KMS-11 (cell line): ENCODE results near the gene COL15A1.

Experiments
- H2AFZ ChIP-seq: fragments of 200-600 bp; sonication (generic); 2 replicates; pipeline ENCODE4 v1.6.1; 2016; ENCODE audit warnings: antibody characterized with exemption, mixed run types, low read depth
- H3K27ac ChIP-seq: fragments of 200-600 bp; sonication (generic); 2 replicates; pipeline ENCODE4 v1.6.1; 2016; ENCODE audit warnings: mild to moderate bottlenecking, mixed run types
- H3K27me3 ChIP-seq: fragments of 200-600 bp; sonication (generic); 2 replicates; pipeline ENCODE4 v1.6.1; 2017; ENCODE audit warnings: mild to moderate bottlenecking, low read depth, mixed run types, moderate library complexity; ENCODE audit not compliant: insufficient read depth
- H3K36me3 ChIP-seq: fragments of 200-600 bp; sonication (generic); 2 replicates; pipeline ENCODE4 v1.6.1; 2017; ENCODE audit warnings: mild to moderate bottlenecking, mixed run types; ENCODE audit not compliant: insufficient read depth
- H3K4me1 ChIP-seq: fragments of 200-600 bp; sonication (generic); 2 replicates; pipeline ENCODE4 v1.6.1; 2016; ENCODE audit warnings: mild to moderate bottlenecking, low read depth, mixed run types; ENCODE audit not compliant: poor library complexity, severe bottlenecking
- H3K4me2 ChIP-seq: fragments of 200-600 bp; sonication (generic); 2 replicates; pipeline ENCODE4 v1.7.0; 2016; ENCODE audit warnings: mild to moderate bottlenecking, mixed run types
- H3K4me3 ChIP-seq: fragments of 200-600 bp; sonication (generic); IDR thresholded peaks from 2 replicates; pipeline ENCODE4 v1.6.1; 2017; ENCODE audit warnings: low read depth, low read length, mixed read lengths; ENCODE audit not compliant: insufficient read depth
- H3K79me2 ChIP-seq: fragments of 200-600 bp; sonication (generic); 2 replicates; pipeline ENCODE4 v1.6.1; 2016; ENCODE audit warnings: low read depth, mixed run types; ENCODE audit not compliant: insufficient read depth
- H3K9ac ChIP-seq: fragments of 200-600 bp; sonication (generic); 2 replicates; pipeline ENCODE4 v1.6.1; 2016; ENCODE audit warnings: mild to moderate bottlenecking, mixed run types
- H4K20me1 ChIP-seq: fragments of 200-600 bp; sonication (generic); 2 replicates; pipeline ENCODE4 v1.6.1; 2016; ENCODE audit warnings: mild to moderate bottlenecking, mixed run types; ENCODE audit not compliant: insufficient read depth
- CTCF ChIP-seq: fragments of 200-600 bp; sonication (generic); conservative IDR thresholded peaks from 2 replicates; pipeline ENCODE4 v1.6.1; 2017; ENCODE audit warnings: low read depth, mild to moderate bottlenecking, antibody characterized with exemption, low read length, moderate library complexity, mixed read lengths

COL15A1 gene

GRCh38 chr9:98975838-98976237 lies 32.1 kb downstream of the COL15A1 start:
- no peak for TF ChIP-seq CTCF
- Histone ChIP-seq H3K4me1 (peaks cover 11% of the 10 kb centered on the region), H2AFZ (no peak overlapping the region), H3K9ac (no peak overlapping the region), H3K27me3 (peaks cover 10% of the 10 kb centered on the region; the same call in 1 of the 2 replicates), H4K20me1 (no peaks in the 10 kb centered on the region), H3K4me2 (no peak overlapping the region), H3K4me3 (no peak overlapping the region), H3K36me3 (no peaks in the 10 kb centered on the region), H3K79me2 (no peaks in the 10 kb centered on the region), H3K27ac (no peak overlapping the region)

GRCh38 chr9:98977246-98977714 lies 33.6 kb downstream of the COL15A1 start:
- peaks cover 11% of the 10 kb centered on the region for H3K4me1 ChIP-seq
- no peaks in the 10 kb centered on the region for H4K20me1 ChIP-seq
- H3K36me3 ChIP-seq = no peaks in the 10 kb centered on the region
- H3K27me3 ChIP-seq = peaks cover 10% of the 10 kb centered on the region; the same call in 1 of the 2 replicates
- no peak for TF ChIP-seq CTCF
- no peak overlapping the region for H2AFZ ChIP-seq
- no peaks in the 10 kb centered on the region for H3K79me2 ChIP-seq
- H3K4me3 ChIP-seq = no peak overlapping the region
- no peak overlapping the region for H3K27ac ChIP-seq
- H3K4me2 ChIP-seq = no peak overlapping the region
- H3K9ac ChIP-seq = no peak overlapping the region

GRCh38 chr9:98977813-98978212 lies 34.1 kb downstream of the COL15A1 start:
- Histone ChIP-seq H2AFZ (no peak overlapping the region), H3K36me3 (no peaks in the 10 kb centered on the region), H3K27ac (no peak overlapping the region), H3K4me3 (no peak overlapping the region), H3K9ac (no peak overlapping the region), H4K20me1 (no peaks in the 10 kb centered on the region), H3K79me2 (no peaks in the 10 kb centered on the region), H3K27me3 (peaks cover 10% of the 10 kb centered on the region; the same call in 1 of the 2 replicates), H3K4me2 (no peak overlapping the region), H3K4me1 (peaks cover 11% of the 10 kb centered on the region)
- no peak for TF ChIP-seq CTCF

GRCh38 chr9:98978231-98978681 lies 34.5 kb downstream of the COL15A1 start:
- TF ChIP-seq CTCF = no peak
- peaks cover 10% of the 10 kb centered on the region; the same call in 1 of the 2 replicates for H3K27me3 ChIP-seq
- peaks cover 11% of the 10 kb centered on the region for H3K4me1 ChIP-seq
- no peaks in the 10 kb centered on the region for H3K36me3 ChIP-seq
- no peak overlapping the region for H3K27ac ChIP-seq
- H3K4me2 ChIP-seq = no peak overlapping the region
- no peaks in the 10 kb centered on the region for H4K20me1 ChIP-seq
- no peaks in the 10 kb centered on the region for H3K79me2 ChIP-seq
- no peak overlapping the region for H2AFZ ChIP-seq
- H3K4me3 ChIP-seq = no peak overlapping the region
- H3K9ac ChIP-seq = no peak overlapping the region
